ENCODE measurements around the gene H6PD.

- no peak for TF ChIP-seq GATA2 (IDR thresholded peaks at IDR 0.05; ENCODE audit: low read depth, low read length)
- no peak for TF ChIP-seq GATA3 (IDR thresholded peaks at IDR 0.05; ENCODE audit: low read depth, low read length)
Observed at GRCh38 chr1:9267827-9268581, 33.4 kb downstream of the H6PD start.
